Fibroblast of skin of left biceps (primary cell): Measurements from ENCODE around the gene COMMD10.

Source experiments
- DNase-seq, 2 experiments: peaks; one replicate each; pipeline ENCODE4 v3.0.0-alpha.2; 2013; ENCODE audit warnings: low read depth in 2 of 2

The COMMD10 gene

GRCh38 chr5:116291271-116291670, 206.4 kb downstream of the COMMD10 start:
- no peak for DNase-seq

- no peak for DNase-seq
These were observed 207.5 kb downstream of the COMMD10 start for GRCh38 chr5:116292321-116292720.

GRCh38 chr5:116296335-116297072, 211.7 kb downstream of the COMMD10 start:
- DNase-seq: no peak

DNA sequence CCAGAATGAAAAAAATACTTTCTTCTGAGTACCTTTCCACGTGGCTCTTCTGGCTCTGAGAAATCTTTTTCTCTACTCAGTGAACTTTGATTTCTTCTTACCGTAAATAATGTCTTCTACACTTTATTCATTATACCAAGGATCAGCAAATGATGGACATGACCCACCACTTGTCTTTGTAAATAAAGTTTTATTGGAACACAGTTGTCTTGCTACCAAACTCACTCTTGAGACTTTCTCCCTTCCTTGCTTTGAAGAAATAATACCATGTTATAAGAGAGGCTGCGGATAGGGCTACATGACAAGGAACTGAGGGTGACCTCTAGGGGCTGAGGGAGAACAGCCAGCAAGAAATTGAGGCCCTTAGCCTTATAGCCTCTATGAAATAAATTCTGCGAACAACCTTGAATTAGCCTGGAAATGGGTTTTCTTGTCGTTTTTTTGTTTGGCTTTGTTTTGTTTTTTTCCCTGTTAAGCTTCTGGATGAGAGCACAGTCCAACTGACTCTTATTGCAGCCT, 212.5 kb downstream of the COMMD10 start:
- DNase-seq: no peak

DNA sequence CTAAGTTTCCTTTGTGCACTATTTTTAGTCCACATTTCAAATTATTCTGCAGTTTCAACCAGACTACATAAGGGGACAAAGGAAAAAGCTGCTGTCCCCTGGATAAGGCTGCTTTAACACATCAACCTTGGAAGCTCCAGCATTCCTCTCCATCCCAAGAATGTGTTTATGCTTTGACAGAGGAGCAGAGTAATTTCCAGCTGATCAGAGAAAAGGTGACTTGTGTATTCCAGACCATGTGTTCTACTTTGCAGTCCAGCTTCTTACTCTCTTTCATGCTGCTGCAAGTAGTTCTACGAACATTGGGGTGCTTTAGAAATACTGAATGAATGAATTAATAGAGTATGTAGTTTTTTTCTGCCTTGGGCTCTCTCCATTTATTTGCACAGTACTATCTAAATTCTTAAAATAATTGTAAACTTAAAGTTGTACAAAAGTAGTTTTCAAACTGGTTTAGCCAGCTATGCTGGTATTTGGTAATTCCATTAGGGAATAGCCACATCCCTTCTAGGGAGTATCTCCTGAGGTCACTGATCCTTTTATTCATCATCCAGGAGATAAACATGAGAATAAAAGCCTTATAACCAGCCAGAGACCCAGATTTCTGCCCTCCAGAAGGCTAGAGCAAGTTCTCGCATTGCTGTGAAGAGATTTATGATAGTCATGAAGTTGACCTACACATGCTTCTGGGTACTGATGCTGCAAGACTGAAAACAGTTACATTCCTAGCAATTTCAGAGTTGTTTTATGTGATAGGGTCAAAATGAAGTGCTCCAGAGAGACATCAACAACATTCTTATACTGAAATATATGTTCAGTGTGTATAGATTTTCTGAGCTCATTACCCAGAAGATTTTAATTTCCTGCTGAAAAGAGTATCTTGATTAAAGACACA, 215.2 kb downstream of the COMMD10 start:
- peak; percentile 48 to 60 for DNase-seq

DNA sequence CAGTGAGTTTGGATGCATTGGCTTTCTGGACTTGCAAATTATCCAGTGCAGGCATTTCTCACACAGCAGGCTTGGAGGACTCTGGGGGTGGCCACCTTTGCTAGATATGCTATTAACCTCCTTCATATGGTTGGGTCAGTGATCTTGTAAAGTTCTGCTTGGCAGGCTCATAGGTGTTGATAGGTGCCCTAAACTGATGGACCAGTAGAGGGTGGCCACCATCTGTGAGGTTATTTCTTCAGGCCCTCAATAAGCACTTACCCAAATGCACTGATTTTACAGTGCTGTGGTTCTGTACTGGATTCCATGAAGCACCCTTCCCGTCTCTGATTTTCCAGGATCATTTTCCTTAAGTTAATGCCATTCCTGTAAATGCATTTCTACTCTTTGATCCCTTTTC, 216.3 kb downstream of the COMMD10 start:
- no peak for DNase-seq

DNA sequence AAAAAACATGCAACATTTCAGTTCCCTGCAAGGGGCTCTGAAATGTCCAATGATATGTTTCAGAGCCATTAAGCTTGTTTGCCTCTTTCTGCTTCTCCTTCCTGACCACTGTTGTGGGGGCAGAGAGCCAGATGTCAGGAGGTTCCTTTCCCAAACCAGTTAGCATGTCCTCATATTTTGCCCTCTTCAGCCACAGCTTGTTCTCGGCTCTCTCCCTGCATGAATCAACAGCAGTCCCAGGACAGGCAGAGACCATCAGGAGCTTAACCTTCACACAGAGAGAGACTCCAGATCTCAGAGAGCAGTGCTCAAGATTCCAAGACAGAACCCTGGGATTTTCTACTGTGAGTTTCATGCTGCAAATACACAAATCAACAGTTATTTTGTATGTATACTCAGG, 218.5 kb downstream of the COMMD10 start:
- no peak for DNase-seq

- DNase-seq: no peak
These were observed 219.0 kb downstream of the COMMD10 start for GRCh38 chr5:116303810-116304209.

DNA sequence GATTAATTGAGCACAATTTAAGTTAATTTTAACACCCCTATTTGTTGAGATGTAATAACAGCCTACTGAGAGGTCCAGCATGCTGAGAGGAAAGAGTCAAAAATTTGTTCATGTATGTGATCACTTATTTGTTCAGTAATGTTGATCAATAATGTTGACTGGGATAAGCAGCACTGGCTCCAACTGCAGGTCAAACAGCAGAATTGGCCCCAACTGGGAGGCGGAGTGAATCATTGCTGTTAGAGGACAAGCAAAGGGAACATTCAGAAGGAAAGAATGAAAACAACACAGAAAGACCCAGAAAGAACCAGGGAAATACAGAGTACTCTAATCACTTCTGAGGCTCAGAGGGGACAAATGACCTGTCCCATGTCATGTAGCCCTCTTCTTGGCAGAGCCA, 221.1 kb downstream of the COMMD10 start:
- DNase-seq: no peak

DNA sequence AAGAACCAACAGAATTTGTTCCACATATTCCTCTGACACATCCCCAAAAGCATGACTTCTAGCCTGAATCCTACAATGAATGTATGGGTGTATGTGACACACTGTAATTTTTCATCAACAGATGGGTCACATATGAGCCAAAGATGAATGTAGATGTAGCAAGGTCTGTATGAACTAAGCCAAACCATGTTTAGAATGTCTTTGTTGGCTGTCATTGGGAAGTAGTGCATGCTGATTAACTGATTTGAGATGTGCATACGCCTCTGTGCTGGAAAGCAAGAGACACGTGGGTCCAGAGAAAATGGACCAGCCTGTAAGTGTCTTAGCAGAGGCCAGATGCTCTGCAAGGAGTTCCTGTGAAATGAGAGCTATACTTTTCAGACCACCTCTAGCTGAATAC, 222.0 kb downstream of the COMMD10 start:
- no peak for DNase-seq

- no peak for DNase-seq
These were observed 223.6 kb downstream of the COMMD10 start for GRCh38 chr5:116308391-116308790.

- DNase-seq: no peak
These were observed 228.5 kb downstream of the COMMD10 start for GRCh38 chr5:116313366-116313765.

- no peak for DNase-seq
These were observed 230.7 kb downstream of the COMMD10 start for GRCh38 chr5:116315531-116315930.

- no peak for DNase-seq
These were observed 233.4 kb downstream of the COMMD10 start for GRCh38 chr5:116318091-116318854.

DNA sequence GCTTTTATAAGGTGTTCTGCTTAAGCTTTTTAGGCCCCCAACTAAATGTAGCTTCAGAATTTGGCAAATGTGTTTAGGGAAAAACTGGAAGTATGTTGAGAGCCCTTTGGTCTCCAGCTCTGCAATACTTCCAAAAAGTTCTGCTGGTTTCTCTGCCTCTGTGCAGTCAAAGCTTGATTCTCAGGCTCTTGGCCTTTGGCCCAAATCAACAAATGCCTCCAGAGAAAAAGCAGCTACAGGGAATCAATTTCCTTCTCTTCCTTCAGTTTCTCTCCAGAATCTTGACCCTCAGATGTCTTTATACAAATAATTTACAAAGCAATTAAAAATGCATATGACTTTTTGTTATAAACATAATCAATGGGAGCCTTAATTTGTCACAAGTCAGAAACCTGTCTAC, 235.7 kb downstream of the COMMD10 start:
- no peak for DNase-seq

GRCh38 chr5:116329503-116329902, 244.7 kb downstream of the COMMD10 start:
- DNase-seq: no peak

GRCh38 chr5:116340799-116341198, 256.0 kb downstream of the COMMD10 start:
- no peak for DNase-seq
